ENCODE results near the gene KHDRBS1.

KHDRBS1 gene

GRCh38 chr1:31985430-31985829 is 28.2 kb upstream of the KHDRBS1 start:
- H3F3A ChIP-seq (ENCODE audit: control insufficient read depth, insufficient read depth) = peaks cover 6% of the 10 kb centered on the region; the same call in 1 of the 2 replicates
- H3K9me2 ChIP-seq (replicated peaks; ENCODE audit: control insufficient read depth, low read length) = no peaks in the 10 kb centered on the region
- H3K27ac ChIP-seq (ENCODE audit: low read depth, low read length) = peak overlapping the region; percentile 43
- H3K36me3 ChIP-seq (ENCODE audit: control insufficient read depth, low read length) = peaks cover 6% of the 10 kb centered on the region; the same call in 1 of the 2 replicates
- peak overlapping the region; percentile 39 for H3K4me3 ChIP-seq (ENCODE audit: low read length)
- no peaks in the 10 kb centered on the region for H3K79me2 ChIP-seq (ENCODE audit: control insufficient read depth, low read length)
- no peaks in the 10 kb centered on the region for H3K9me3 ChIP-seq (ENCODE audit: control insufficient read depth, insufficient read depth, low read length)
- peaks cover 44% of the 10 kb centered on the region for H3K4me1 ChIP-seq (ENCODE audit: control insufficient read depth, low read length)
- H4K20me1 ChIP-seq (ENCODE audit: control insufficient read depth, insufficient read depth, low read depth, low read length) = no peaks in the 10 kb centered on the region
- H3K4me2 ChIP-seq (ENCODE audit: low read length) = peak overlapping the region; percentile 56
- TF ChIP-seq CTCF (IDR thresholded peaks at IDR 0.05; ENCODE audit: low read depth, low read length, poor library complexity, severe bottlenecking) = no peak
- TF ChIP-seq EZH2phosphoT487 (IDR thresholded peaks at IDR 0.05; ENCODE audit: borderline replicate concordance, low read length) = no peak
- no peaks in the 10 kb centered on the region for H3K27me3 ChIP-seq (ENCODE audit: control insufficient read depth, low read length)

GRCh38 chr1:31987135-31987619 is 26.5 kb upstream of the KHDRBS1 start:
- peaks cover 3% of the 10 kb centered on the region; the same call in 1 of the 2 replicates for H3F3A ChIP-seq (ENCODE audit: control insufficient read depth, insufficient read depth)
- H3K4me2 ChIP-seq (ENCODE audit: low read length) = no peak overlapping the region
- no peak overlapping the region for H3K27ac ChIP-seq (ENCODE audit: low read depth, low read length)
- no peaks in the 10 kb centered on the region for H4K20me1 ChIP-seq (ENCODE audit: control insufficient read depth, insufficient read depth, low read depth, low read length)
- H3K4me3 ChIP-seq (ENCODE audit: low read length) = no peak overlapping the region
- H3K27me3 ChIP-seq (ENCODE audit: control insufficient read depth, low read length) = no peaks in the 10 kb centered on the region
- TF ChIP-seq EZH2phosphoT487 (IDR thresholded peaks at IDR 0.05; ENCODE audit: borderline replicate concordance, low read length) (no peak), CTCF (IDR thresholded peaks at IDR 0.05; ENCODE audit: low read depth, low read length, poor library complexity, severe bottlenecking) (no peak)
- peaks cover 6% of the 10 kb centered on the region; the same call in 1 of the 2 replicates for H3K36me3 ChIP-seq (ENCODE audit: control insufficient read depth, low read length)
- H3K4me1 ChIP-seq (ENCODE audit: control insufficient read depth, low read length) = peaks cover 29% of the 10 kb centered on the region
- no peaks in the 10 kb centered on the region for H3K79me2 ChIP-seq (ENCODE audit: control insufficient read depth, low read length)
- H3K9me2 ChIP-seq (replicated peaks; ENCODE audit: control insufficient read depth, low read length) = no peaks in the 10 kb centered on the region
- no peaks in the 10 kb centered on the region for H3K9me3 ChIP-seq (ENCODE audit: control insufficient read depth, insufficient read depth, low read length)

- no peaks in the 10 kb centered on the region for H3K27me3 ChIP-seq (ENCODE audit: control insufficient read depth, low read length)
- peaks cover 3% of the 10 kb centered on the region; the same call in 1 of the 2 replicates for H3K36me3 ChIP-seq (ENCODE audit: control insufficient read depth, low read length)
- H3K27ac ChIP-seq (ENCODE audit: low read depth, low read length) = no peak overlapping the region
- no peaks in the 10 kb centered on the region for H3F3A ChIP-seq (ENCODE audit: control insufficient read depth, insufficient read depth)
- peaks cover 14% of the 10 kb centered on the region for H3K4me1 ChIP-seq (ENCODE audit: control insufficient read depth, low read length)
- H3K9me2 ChIP-seq (replicated peaks; ENCODE audit: control insufficient read depth, low read length) = no peaks in the 10 kb centered on the region
- no peaks in the 10 kb centered on the region for H3K79me2 ChIP-seq (ENCODE audit: control insufficient read depth, low read length)
- TF ChIP-seq EZH2phosphoT487 (IDR thresholded peaks at IDR 0.05; ENCODE audit: borderline replicate concordance, low read length) = no peak
- TF ChIP-seq CTCF (IDR thresholded peaks at IDR 0.05; ENCODE audit: low read depth, low read length, poor library complexity, severe bottlenecking) = no peak
- H3K4me2 ChIP-seq (ENCODE audit: low read length) = no peak overlapping the region
- H3K4me3 ChIP-seq (ENCODE audit: low read length) = no peak overlapping the region
- H4K20me1 ChIP-seq (ENCODE audit: control insufficient read depth, insufficient read depth, low read depth, low read length) = no peaks in the 10 kb centered on the region
- H3K9me3 ChIP-seq (ENCODE audit: control insufficient read depth, insufficient read depth, low read length) = no peaks in the 10 kb centered on the region
Observed at GRCh38 chr1:31989964-31990363, 23.7 kb upstream of the KHDRBS1 start.
